HEK293 (cell line): ENCODE results near the gene NABP2.

Experiments
- IKZF3 ChIP-seq: fragments of 450-650 bp; IDR thresholded peaks from 2 replicates; pipeline ENCODE4 v1.5.0; 2018; ENCODE audit warnings: missing biosample characterization, mild to moderate bottlenecking, missing genetic modification characterization, moderate library complexity
- PRDM1 ChIP-seq: fragments of 450-650 bp; formaldehyde crosslinking; IDR thresholded peaks from 2 replicates; pipeline ENCODE4; 2016; ENCODE audit warnings: missing biosample characterization, missing genetic modification characterization
- PRDM10 ChIP-seq: fragments of 450-650 bp; formaldehyde crosslinking; IDR thresholded peaks from 2 replicates; pipeline ENCODE4 v1.5.1; 2016; ENCODE audit warnings: missing biosample characterization, missing genetic modification characterization
- TSHZ1 ChIP-seq: fragments of 450-650 bp; formaldehyde crosslinking; IDR thresholded peaks from 2 replicates; pipeline ENCODE4 v1.5.1; 2016; ENCODE audit warnings: missing biosample characterization, missing genetic modification characterization, borderline replicate concordance
- ZBTB8A ChIP-seq: fragments of 450-650 bp; formaldehyde crosslinking; IDR thresholded peaks from 2 replicates; pipeline ENCODE4 v1.5.1; 2016; ENCODE audit warnings: missing biosample characterization, missing genetic modification characterization
- ZFP41 ChIP-seq: fragments of 450-650 bp; formaldehyde crosslinking; IDR thresholded peaks from 2 replicates; pipeline ENCODE4 v1.5.1; 2016; ENCODE audit warnings: missing biosample characterization, missing genetic modification characterization, borderline replicate concordance
- ZNF112 ChIP-seq: fragments of 450-650 bp; formaldehyde crosslinking; IDR thresholded peaks from 2 replicates; pipeline ENCODE4 v1.5.0; 2017; ENCODE audit warnings: missing biosample characterization, missing genetic modification characterization
- ZNF248 ChIP-seq: fragments of 450-650 bp; formaldehyde crosslinking; IDR thresholded peaks from 2 replicates; pipeline ENCODE4 v1.5.1; 2017; ENCODE audit warnings: missing biosample characterization, missing genetic modification characterization
- ZNF311 ChIP-seq: fragments of 450-650 bp; formaldehyde crosslinking; IDR thresholded peaks from 2 replicates; pipeline ENCODE4 v1.5.1; 2017; ENCODE audit warnings: missing biosample characterization, missing genetic modification characterization, borderline replicate concordance
- ZNF350 ChIP-seq: fragments of 450-650 bp; formaldehyde crosslinking; IDR thresholded peaks from 2 replicates; pipeline ENCODE4 v1.5.0; 2017; ENCODE audit warnings: missing biosample characterization, mild to moderate bottlenecking, missing genetic modification characterization
- ZNF354C ChIP-seq: fragments of 450-650 bp; formaldehyde crosslinking; IDR thresholded peaks from 2 replicates; pipeline ENCODE4 v1.5.1; 2016; ENCODE audit warnings: missing biosample characterization, missing genetic modification characterization, low read depth, borderline replicate concordance
- ZNF37A ChIP-seq: fragments of 450-650 bp; IDR thresholded peaks from 2 replicates; pipeline ENCODE4 v1.5.1; 2018; ENCODE audit warnings: missing biosample characterization, missing genetic modification characterization
- ZNF394 ChIP-seq: fragments of 450-650 bp; formaldehyde crosslinking; IDR thresholded peaks from 2 replicates; pipeline ENCODE4 v1.5.1; 2016; ENCODE audit warnings: missing biosample characterization, missing genetic modification characterization, mild to moderate bottlenecking, moderate library complexity, borderline replicate concordance
- ZNF560 ChIP-seq: fragments of 450-650 bp; formaldehyde crosslinking; IDR thresholded peaks from 2 replicates; pipeline ENCODE4 v1.5.1; 2017; ENCODE audit warnings: missing biosample characterization, missing genetic modification characterization, borderline replicate concordance
- ZNF629 ChIP-seq: fragments of 450-650 bp; formaldehyde crosslinking; IDR thresholded peaks from 2 replicates; pipeline ENCODE4 v1.5.1; 2017; ENCODE audit warnings: missing biosample characterization, missing genetic modification characterization
- ZNF660 ChIP-seq: fragments of 450-650 bp; IDR thresholded peaks from 2 replicates; pipeline ENCODE4 v1.5.1; 2018; ENCODE audit warnings: missing biosample characterization, mild to moderate bottlenecking, missing genetic modification characterization
- ZNF664 ChIP-seq: fragments of 450-650 bp; formaldehyde crosslinking; IDR thresholded peaks from 2 replicates; pipeline ENCODE4 v1.5.1; 2016; ENCODE audit warnings: missing biosample characterization, missing genetic modification characterization
- ZNF701 ChIP-seq: fragments of 450-650 bp; formaldehyde crosslinking; IDR thresholded peaks from 2 replicates; pipeline ENCODE4 v1.5.1; 2016; ENCODE audit warnings: missing biosample characterization, missing genetic modification characterization
- ZSCAN18 ChIP-seq: fragments of 450-650 bp; formaldehyde crosslinking; IDR thresholded peaks from 2 replicates; pipeline ENCODE4 v1.5.1; 2016; ENCODE audit warnings: missing biosample characterization, missing genetic modification characterization
- TF ChIP-seq, protein P1 (sequence below): sonication (generic); formaldehyde crosslinking; IDR thresholded peaks from 2 replicates; pipeline ENCODE4 v1.8.1; 2022; ENCODE audit warnings: mild to moderate bottlenecking, moderate library complexity, missing genetic modification reagents
- TF ChIP-seq, protein P2 (sequence below): fragments of 450-650 bp; formaldehyde crosslinking; IDR thresholded peaks from 2 replicates; pipeline ENCODE4 v1.5.1; 2017; ENCODE audit warnings: missing biosample characterization, missing genetic modification characterization

NABP2 gene

GRCh38 chr12:56221232-56221756 is 2.8 kb upstream of the NABP2 start (continued):
- TF ChIP-seq ZNF560 (tag by site-specific recombination) (no peak), PRDM1 (no peak), ZSCAN18 (tag by site-specific recombination) (0 out of 2 replicates have a peak, but pooled peaks have one; percentile 51), ZBTB8A (no peak), ZNF394 (peak; percentile 40; the same call in 1 of the 2 replicates), ZNF701 (no peak), ZNF37A (tag by site-specific recombination) (no peak), TSHZ1 (tag by site-specific recombination) (no peak), ZNF112 (tag by site-specific recombination) (no peak), ZNF311 (tag by site-specific recombination) (no peak), ZNF248 (tag by site-specific recombination) (no peak), ZNF354C (no peak), IKZF3 (tag by site-specific recombination) (peak; percentile 68), ZNF629 (tag by site-specific recombination) (no peak), ZNF660 (tag by site-specific recombination) (no peak), ZNF664 (tag by site-specific recombination) (no peak), PRDM10 (tag by site-specific recombination) (peak; percentile 100), ZNF350 (tag by site-specific recombination) (no peak), ZFP41 (tag by site-specific recombination) (no peak)
- TF ChIP-seq, protein P1, sequence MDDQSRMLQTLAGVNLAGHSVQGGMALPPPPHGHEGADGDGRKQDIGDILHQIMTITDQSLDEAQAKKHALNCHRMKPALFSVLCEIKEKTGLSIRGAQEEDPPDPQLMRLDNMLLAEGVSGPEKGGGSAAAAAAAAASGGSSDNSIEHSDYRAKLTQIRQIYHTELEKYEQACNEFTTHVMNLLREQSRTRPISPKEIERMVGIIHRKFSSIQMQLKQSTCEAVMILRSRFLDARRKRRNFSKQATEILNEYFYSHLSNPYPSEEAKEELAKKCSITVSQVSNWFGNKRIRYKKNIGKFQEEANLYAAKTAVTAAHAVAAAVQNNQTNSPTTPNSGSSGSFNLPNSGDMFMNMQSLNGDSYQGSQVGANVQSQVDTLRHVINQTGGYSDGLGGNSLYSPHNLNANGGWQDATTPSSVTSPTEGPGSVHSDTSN = no peak
- TF ChIP-seq, protein P2, sequence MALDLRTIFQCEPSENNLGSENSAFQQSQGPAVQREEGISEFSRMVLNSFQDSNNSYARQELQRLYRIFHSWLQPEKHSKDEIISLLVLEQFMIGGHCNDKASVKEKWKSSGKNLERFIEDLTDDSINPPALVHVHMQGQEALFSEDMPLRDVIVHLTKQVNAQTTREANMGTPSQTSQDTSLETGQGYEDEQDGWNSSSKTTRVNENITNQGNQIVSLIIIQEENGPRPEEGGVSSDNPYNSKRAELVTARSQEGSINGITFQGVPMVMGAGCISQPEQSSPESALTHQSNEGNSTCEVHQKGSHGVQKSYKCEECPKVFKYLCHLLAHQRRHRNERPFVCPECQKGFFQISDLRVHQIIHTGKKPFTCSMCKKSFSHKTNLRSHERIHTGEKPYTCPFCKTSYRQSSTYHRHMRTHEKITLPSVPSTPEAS (tag by site-specific recombination) = no peak
